Testis (tissue), 2 donors: ENCODE measurements around the gene SENP2.

Experiments
- CTCF ChIP-seq, 3 experiments: fragments of 450-650 bp in 2 of 3; fragments of 200-600 bp in 1 of 3; sonication (generic) in 1 of 3; IDR thresholded peaks; one replicate each; pipeline ENCODE4 v1.5.1; 2016 to 2019; ENCODE audit warnings: antibody characterized with exemption in 3 of 3, mild to moderate bottlenecking in 2 of 3, moderate library complexity in 1 of 3
- POLR2A ChIP-seq: fragments of 450-650 bp; IDR thresholded peaks from one replicate; pipeline ENCODE4 v1.6.1; 2017; ENCODE audit warnings: antibody characterized with exemption, mild to moderate bottlenecking, moderate library complexity

- TF ChIP-seq POLR2A (no peak), CTCF (IDR thresholded peaks at IDR 0.05) (no peak)
Measured at GRCh38 chr3:185555860-185556347, 30.2 kb upstream of the SENP2 start.
